Measurements from ENCODE around the gene TMEM269.

The TMEM269 gene

GRCh38 chr1:42822800-42823392, 38.1 kb downstream of the TMEM269 start (continued):
- TF ChIP-seq ZNF341 (tag by site-specific recombination; IDR thresholded peaks at IDR 0.05; ENCODE audit: low read depth) (no peak), ZNF324 (tag by site-specific recombination; IDR thresholded peaks at IDR 0.05) (no peak), ZNF610 (tag by site-specific recombination; IDR thresholded peaks at IDR 0.05; ENCODE audit: borderline replicate concordance) (no peak), ZNF16 (tag by site-specific recombination; IDR thresholded peaks at IDR 0.05; ENCODE audit: low read depth) (no peak), BCL11A (tag by site-specific recombination; IDR thresholded peaks at IDR 0.05; ENCODE audit: low read depth) (no peak), ZNF239 (tag by site-specific recombination; IDR thresholded peaks at IDR 0.05) (no peak), ZNF133 (tag by site-specific recombination; IDR thresholded peaks at IDR 0.05) (no peak), ZNF548 (tag by site-specific recombination; IDR thresholded peaks at IDR 0.05) (no peak), ZNF18 (tag by site-specific recombination; IDR thresholded peaks at IDR 0.05) (no peak), ZNF394 (tag by site-specific recombination; IDR thresholded peaks at IDR 0.05; ENCODE audit: borderline replicate concordance) (no peak), ZNF629 (tag by site-specific recombination; IDR thresholded peaks at IDR 0.05) (no peak; the same call in 1 of the 2 replicates), ZBTB44 (tag by site-specific recombination; IDR thresholded peaks at IDR 0.05) (0 out of 2 replicates have a peak, but pooled peaks have one; percentile 52), CTCF (tag by site-specific recombination; IDR thresholded peaks at IDR 0.05) (no peak), ZNF423 (tag by site-specific recombination; IDR thresholded peaks at IDR 0.05) (no peak), ZNF488 (tag by site-specific recombination; IDR thresholded peaks at IDR 0.05) (no peak), ZFP37 (tag by site-specific recombination; IDR thresholded peaks at IDR 0.05) (no peak), HIC1 (tag by site-specific recombination; IDR thresholded peaks at IDR 0.05) (no peak), ZNF510 (tag by site-specific recombination; IDR thresholded peaks at IDR 0.05; ENCODE audit: insufficient replicate concordance) (no peak), GFI1B (tag by site-specific recombination; IDR thresholded peaks at IDR 0.05) (no peak), ZNF248 (tag by site-specific recombination; IDR thresholded peaks at IDR 0.05) (no peak), ZNF518A (tag by site-specific recombination; conservative IDR thresholded peaks at IDR 0.05; ENCODE audit: low read depth) (no peak)
